IMR-90 (cell line): ENCODE measurements around the gene DCC.

Experiments used
- CEBPB ChIP-seq: IDR thresholded peaks from 2 replicates; pipeline ENCODE4 v1.6.1; 2012; ENCODE audit warnings: low read depth, low read length, improper control_type of control experiment
- CHD1 ChIP-seq: IDR thresholded peaks from 2 replicates; pipeline ENCODE4 v1.6.1; 2012; ENCODE audit warnings: low read depth, low read length, improper control_type of control experiment
- MAFK ChIP-seq: IDR thresholded peaks from 2 replicates; pipeline ENCODE4 v1.6.1; 2012; ENCODE audit warnings: low read depth, low read length, improper control_type of control experiment
- MAZ ChIP-seq: IDR thresholded peaks from 2 replicates; pipeline ENCODE4 v1.6.1; 2012; ENCODE audit warnings: low read depth, mild to moderate bottlenecking, low read length, improper control_type of control experiment, moderate library complexity, borderline replicate concordance
- MXI1 ChIP-seq: IDR thresholded peaks from 2 replicates; pipeline ENCODE4 v1.6.1; 2012; ENCODE audit warnings: low read depth, mild to moderate bottlenecking, low read length, moderate library complexity, borderline replicate concordance
- POLR2A ChIP-seq: IDR thresholded peaks from 2 replicates; pipeline ENCODE4 v1.6.1; 2012; ENCODE audit warnings: mild to moderate bottlenecking, low read depth, low read length
- RAD21 ChIP-seq: IDR thresholded peaks from 2 replicates; pipeline ENCODE4 v1.6.1; 2012; ENCODE audit warnings: low read length, improper control_type of control experiment
- RCOR1 ChIP-seq: IDR thresholded peaks from 2 replicates; pipeline ENCODE4 v1.6.1; 2012; ENCODE audit warnings: mild to moderate bottlenecking, low read length, improper control_type of control experiment; ENCODE audit not compliant: insufficient replicate concordance
- SMC3 ChIP-seq: fragments of 150-350 bp; IDR thresholded peaks from 2 replicates; pipeline ENCODE4 v1.6.1; 2016; ENCODE audit warnings: low read depth, mild to moderate bottlenecking, antibody characterized with exemption, low read length, moderate library complexity
- TF ChIP-seq, protein P1 (sequence below): conservative IDR thresholded peaks from 2 replicates; pipeline ENCODE4 v1.5.1; 2012; ENCODE audit warnings: mild to moderate bottlenecking, low read depth, low read length, improper control_type of control experiment
- TF ChIP-seq, protein P2 (sequence below): fragments of 150-350 bp; IDR thresholded peaks from 2 replicates; pipeline ENCODE4 v1.6.1; 2017; ENCODE audit warnings: mild to moderate bottlenecking, antibody characterized with exemption, low read length, low read depth
- TF ChIP-seq, protein P3 (sequence below): fragments of 150-350 bp; IDR thresholded peaks from 2 replicates; pipeline ENCODE4 v1.6.1; 2016; ENCODE audit warnings: low read depth, mild to moderate bottlenecking, low read length, moderate library complexity, borderline replicate concordance

DNA sequence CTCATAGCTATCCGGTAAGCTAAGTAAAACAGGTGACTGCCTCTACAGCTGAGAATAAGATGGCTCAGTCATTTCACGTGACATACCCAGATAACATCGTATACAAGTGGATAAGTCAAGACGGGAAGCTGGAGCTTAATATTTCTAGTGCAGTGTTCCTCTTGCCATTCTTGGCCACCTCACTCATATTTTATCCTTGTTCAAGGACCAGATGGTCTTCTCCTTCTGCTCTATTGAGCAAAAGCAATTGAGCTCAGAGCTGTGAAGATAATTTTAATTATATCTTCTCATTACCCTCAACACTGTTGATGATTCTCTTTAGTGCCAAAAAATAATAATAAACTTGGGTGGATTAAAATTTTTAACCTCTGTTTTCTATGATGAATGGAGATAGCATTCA lies 201.1 kb downstream of the DCC start:
- TF ChIP-seq, protein P1, sequence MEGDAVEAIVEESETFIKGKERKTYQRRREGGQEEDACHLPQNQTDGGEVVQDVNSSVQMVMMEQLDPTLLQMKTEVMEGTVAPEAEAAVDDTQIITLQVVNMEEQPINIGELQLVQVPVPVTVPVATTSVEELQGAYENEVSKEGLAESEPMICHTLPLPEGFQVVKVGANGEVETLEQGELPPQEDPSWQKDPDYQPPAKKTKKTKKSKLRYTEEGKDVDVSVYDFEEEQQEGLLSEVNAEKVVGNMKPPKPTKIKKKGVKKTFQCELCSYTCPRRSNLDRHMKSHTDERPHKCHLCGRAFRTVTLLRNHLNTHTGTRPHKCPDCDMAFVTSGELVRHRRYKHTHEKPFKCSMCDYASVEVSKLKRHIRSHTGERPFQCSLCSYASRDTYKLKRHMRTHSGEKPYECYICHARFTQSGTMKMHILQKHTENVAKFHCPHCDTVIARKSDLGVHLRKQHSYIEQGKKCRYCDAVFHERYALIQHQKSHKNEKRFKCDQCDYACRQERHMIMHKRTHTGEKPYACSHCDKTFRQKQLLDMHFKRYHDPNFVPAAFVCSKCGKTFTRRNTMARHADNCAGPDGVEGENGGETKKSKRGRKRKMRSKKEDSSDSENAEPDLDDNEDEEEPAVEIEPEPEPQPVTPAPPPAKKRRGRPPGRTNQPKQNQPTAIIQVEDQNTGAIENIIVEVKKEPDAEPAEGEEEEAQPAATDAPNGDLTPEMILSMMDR: no peak
- TF ChIP-seq, protein P2, sequence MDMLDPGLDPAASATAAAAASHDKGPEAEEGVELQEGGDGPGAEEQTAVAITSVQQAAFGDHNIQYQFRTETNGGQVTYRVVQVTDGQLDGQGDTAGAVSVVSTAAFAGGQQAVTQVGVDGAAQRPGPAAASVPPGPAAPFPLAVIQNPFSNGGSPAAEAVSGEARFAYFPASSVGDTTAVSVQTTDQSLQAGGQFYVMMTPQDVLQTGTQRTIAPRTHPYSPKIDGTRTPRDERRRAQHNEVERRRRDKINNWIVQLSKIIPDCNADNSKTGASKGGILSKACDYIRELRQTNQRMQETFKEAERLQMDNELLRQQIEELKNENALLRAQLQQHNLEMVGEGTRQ: no peak
- no peak for TF ChIP-seq CHD1
- no peak for TF ChIP-seq POLR2A
- TF ChIP-seq MXI1: no peak
- TF ChIP-seq SMC3: no peak
- TF ChIP-seq, protein P3, sequence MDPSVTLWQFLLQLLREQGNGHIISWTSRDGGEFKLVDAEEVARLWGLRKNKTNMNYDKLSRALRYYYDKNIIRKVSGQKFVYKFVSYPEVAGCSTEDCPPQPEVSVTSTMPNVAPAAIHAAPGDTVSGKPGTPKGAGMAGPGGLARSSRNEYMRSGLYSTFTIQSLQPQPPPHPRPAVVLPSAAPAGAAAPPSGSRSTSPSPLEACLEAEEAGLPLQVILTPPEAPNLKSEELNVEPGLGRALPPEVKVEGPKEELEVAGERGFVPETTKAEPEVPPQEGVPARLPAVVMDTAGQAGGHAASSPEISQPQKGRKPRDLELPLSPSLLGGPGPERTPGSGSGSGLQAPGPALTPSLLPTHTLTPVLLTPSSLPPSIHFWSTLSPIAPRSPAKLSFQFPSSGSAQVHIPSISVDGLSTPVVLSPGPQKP: no peak
- no peak for TF ChIP-seq MAFK
- TF ChIP-seq CEBPB: no peak
- no peak for TF ChIP-seq MAZ
- TF ChIP-seq RAD21: no peak
- no peak for TF ChIP-seq RCOR1
